ENCODE measurements around the gene H3-3A. TPM values are rescaled to one million over a fixed set of nuclear protein-coding genes. Genes with fewer than 3 reads are reported as not detected.

The H3-3A gene
- total RNA-seq, 1 donor from 2014 or later: 1,150 TPM

GRCh38 chr1:226060427-226060826 lies 2.1 kb upstream of the H3-3A start:
- no peak for TF ChIP-seq CTCF (IDR thresholded peaks at IDR 0.05; ENCODE audit: partially characterized antibody, unreplicated experiment)
- Mint-ChIP-seq H3K9me3 (ENCODE audit: unreplicated experiment) (peaks cover 19% of the 10 kb centered on the region), H3K27ac (ENCODE audit: unreplicated experiment) (peak overlapping the region; percentile 98), H3K4me3 (ENCODE audit: unreplicated experiment) (peak overlapping the region; percentile 95), H3K36me3 (ENCODE audit: unreplicated experiment) (peaks cover 4% of the 10 kb centered on the region), H3K27me3 (ENCODE audit: unreplicated experiment) (peaks cover 20% of the 10 kb centered on the region), H3K4me1 (ENCODE audit: low read depth, unreplicated experiment) (peaks cover 14% of the 10 kb centered on the region)
- DNase-seq: no peak

- no peak for TF ChIP-seq CTCF (IDR thresholded peaks at IDR 0.05; ENCODE audit: partially characterized antibody, unreplicated experiment)
- Mint-ChIP-seq H3K4me3 (ENCODE audit: unreplicated experiment) (peak overlapping the region; percentile 95), H3K27me3 (ENCODE audit: unreplicated experiment) (peaks cover 20% of the 10 kb centered on the region), H3K27ac (ENCODE audit: unreplicated experiment) (peak overlapping the region; percentile 98), H3K36me3 (ENCODE audit: unreplicated experiment) (peaks cover 4% of the 10 kb centered on the region), H3K9me3 (ENCODE audit: unreplicated experiment) (peaks cover 19% of the 10 kb centered on the region), H3K4me1 (ENCODE audit: low read depth, unreplicated experiment) (peaks cover 21% of the 10 kb centered on the region)
- DNase-seq: no peak
Measured at GRCh38 chr1:226061068-226061840, 1.3 kb upstream of the H3-3A start.

- Mint-ChIP-seq H3K27me3 (ENCODE audit: unreplicated experiment) (peaks cover 20% of the 10 kb centered on the region), H3K36me3 (ENCODE audit: unreplicated experiment) (peaks cover 4% of the 10 kb centered on the region), H3K4me3 (ENCODE audit: unreplicated experiment) (peak overlapping the region; percentile 95), H3K27ac (ENCODE audit: unreplicated experiment) (peak overlapping the region; percentile 98), H3K9me3 (ENCODE audit: unreplicated experiment) (peaks cover 19% of the 10 kb centered on the region), H3K4me1 (ENCODE audit: low read depth, unreplicated experiment) (peaks cover 26% of the 10 kb centered on the region)
- peak; percentile 90 for DNase-seq
- no peak for TF ChIP-seq CTCF (IDR thresholded peaks at IDR 0.05; ENCODE audit: partially characterized antibody, unreplicated experiment)
Measured at GRCh38 chr1:226061841-226062557, 517 bp upstream of the H3-3A start.

GRCh38 chr1:226063224-226063976 lies 884 bp downstream of the H3-3A start:
- Mint-ChIP-seq H3K4me1 (ENCODE audit: low read depth, unreplicated experiment) (peaks cover 34% of the 10 kb centered on the region), H3K4me3 (ENCODE audit: unreplicated experiment) (peak overlapping the region; percentile 93), H3K36me3 (ENCODE audit: unreplicated experiment) (peaks cover 2% of the 10 kb centered on the region), H3K27ac (ENCODE audit: unreplicated experiment) (peak overlapping the region; percentile 98), H3K27me3 (ENCODE audit: unreplicated experiment) (peaks cover 20% of the 10 kb centered on the region), H3K9me3 (ENCODE audit: unreplicated experiment) (peaks cover 19% of the 10 kb centered on the region)
- DNase-seq: peak; percentile 40
- TF ChIP-seq CTCF (IDR thresholded peaks at IDR 0.05; ENCODE audit: partially characterized antibody, unreplicated experiment): no peak

Data from glutamatergic neuron (in vitro differentiated cells).